Activated T-helper 9 cell treated with anti-CD3 and anti-CD28 coated beads, Interleukin-2, amount 50 U/mL, for 16 hours (primary cell): ENCODE data around the gene CBLL1.

Experiments used
- DNase-seq: peaks from one replicate; pipeline ENCODE4 v3.0.0-alpha.2; 2020; ENCODE audit warnings: low read depth

Gene CBLL1

DNA sequence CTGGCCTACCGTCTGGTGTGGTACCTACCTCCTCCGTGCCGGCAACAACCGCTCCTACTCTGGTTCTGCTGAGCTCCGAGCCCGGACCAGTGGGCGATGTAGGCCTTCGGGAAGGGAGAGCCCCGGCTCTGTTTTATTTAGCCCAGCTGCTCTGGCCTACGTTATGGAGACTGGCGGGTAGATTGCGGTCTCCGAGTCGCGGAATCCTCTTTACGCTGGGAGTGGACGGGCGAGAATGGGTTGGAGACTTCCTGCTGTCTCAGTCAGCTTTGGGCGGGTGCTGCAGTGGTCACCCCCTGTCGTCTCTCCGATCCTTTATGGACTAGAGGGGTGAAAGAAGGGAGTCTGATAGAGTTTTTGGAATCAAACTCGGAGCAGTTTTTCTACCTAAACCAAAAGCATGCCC lies 406 bp downstream of the CBLL1 start:
- no peak for DNase-seq

DNA sequence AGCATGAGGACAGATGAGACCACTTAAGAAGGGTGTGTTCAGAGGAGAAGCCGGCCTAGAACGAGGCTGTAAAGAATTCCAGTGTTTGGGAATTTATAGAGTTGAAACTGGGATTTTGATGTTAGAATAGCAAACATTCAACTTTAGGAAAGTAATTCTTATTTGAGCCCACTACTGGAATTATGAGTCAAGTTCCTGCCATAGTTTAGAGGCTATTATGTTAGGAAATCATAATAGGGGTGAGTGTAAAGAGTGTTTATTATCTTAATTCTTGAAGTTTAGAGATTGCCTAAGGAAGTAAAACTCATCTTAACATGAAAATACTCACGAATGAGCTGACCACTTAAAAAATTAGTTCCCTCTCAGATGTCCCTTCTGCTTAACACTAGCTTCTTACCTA lies 2.1 kb downstream of the CBLL1 start:
- no peak for DNase-seq

DNA sequence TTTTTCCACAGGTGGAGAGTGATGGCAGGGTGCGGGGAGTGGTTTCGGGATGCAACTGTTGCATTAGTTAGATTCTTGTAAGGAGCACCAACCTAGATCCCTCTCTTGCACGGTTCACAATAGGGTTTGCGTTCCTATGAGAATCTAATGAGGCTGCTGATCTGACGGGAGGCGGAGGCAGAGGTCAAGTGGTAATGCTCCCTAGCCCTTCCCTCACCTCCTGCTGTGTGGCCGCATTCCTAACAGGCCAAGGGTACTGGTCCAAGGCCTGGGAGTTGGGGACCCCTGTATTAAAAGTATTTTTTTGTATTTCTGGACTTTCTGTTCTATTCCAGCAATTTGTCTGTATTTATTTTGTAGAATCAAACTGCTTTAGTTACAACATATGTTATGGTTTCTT lies 7.2 kb downstream of the CBLL1 start:
- DNase-seq = no peak

DNA sequence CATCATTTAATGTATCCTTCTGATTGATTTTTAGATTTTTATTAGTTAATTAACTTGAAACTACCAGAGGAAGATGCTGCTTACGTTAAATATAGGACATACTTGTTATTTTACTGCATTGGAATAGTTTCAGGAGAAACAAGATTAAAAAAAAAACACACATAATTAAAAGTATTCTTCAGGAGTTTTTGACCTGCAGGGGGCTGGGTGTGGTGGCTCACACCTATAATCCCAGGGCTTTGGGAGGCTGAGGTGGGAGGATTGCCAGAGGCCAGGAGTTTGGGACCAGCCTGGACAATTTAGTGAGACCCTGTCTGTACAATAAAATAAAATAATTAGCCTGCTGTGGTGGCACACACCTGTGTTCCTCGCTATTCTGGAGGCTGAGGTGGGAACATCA lies 10.7 kb downstream of the CBLL1 start:
- no peak for DNase-seq

DNA sequence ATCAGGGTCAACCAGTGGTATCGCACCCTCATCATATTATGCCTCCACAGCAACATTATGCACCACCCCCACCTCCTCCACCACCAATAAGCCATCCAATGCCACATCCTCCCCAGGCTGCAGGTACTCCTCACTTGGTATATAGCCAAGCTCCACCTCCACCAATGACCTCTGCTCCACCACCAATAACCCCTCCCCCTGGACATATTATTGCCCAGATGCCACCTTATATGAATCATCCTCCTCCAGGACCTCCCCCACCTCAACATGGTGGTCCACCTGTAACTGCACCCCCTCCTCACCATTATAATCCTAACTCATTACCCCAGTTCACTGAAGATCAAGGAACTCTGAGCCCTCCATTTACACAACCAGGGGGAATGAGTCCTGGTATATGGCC lies 14.7 kb downstream of the CBLL1 start:
- no peak for DNase-seq

DNA sequence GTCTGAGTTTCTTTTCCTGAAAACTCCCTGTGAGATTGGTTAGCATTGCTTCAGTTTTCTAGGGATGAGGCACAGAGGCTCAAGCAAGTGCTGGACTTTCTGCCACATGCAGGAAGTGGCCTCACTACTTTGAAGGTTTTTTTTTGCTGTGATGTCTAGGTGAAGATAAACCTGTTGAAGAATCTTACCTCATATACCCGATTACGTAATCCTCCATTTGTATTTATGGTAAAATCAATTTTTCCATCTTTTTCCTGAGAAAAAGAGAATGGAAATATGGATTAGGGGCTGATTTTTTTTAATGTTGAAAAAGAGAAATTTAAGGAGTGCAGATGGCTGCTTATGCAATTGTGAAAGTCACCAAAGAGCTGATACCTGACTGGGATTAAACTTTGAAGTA lies 23.4 kb downstream of the CBLL1 start:
- no peak for DNase-seq

DNA sequence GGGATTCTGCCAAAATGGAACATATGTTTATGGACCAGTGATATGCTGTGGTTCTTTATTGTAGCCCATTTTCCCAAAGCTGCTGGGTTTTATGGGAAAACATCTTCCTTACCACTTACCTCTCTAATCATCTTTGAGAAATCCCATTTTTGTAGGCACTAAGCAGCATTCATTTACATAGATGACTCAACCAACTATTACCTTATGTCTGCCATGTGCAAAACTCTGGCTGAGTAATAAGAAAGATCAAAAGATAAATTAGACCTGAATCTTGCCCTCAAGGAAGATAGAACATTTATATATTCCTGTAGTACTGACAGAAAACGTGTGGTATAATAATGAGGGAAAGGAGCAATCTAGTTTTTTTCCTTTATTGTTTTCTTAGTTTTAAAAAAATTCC lies 24.3 kb downstream of the CBLL1 start:
- DNase-seq = no peak

DNA sequence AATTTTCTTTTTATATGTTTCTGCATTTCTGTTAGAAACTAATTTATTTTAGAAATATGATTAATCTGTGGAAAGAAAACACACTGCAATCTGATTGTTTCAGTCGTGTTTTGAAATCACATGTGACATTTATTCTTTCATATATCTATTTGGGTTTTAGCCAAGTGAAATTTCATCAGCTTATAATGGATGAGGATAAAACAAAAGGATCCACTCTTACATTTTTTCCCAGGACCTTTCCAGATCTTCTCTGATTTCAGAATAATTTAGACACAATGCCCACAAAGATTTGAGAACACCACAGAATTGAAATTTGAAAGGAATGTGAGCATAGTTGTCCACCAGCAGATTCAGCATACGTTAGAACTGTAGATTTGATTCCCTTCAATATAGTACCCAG lies 29.1 kb downstream of the CBLL1 start:
- DNase-seq = no peak

DNA sequence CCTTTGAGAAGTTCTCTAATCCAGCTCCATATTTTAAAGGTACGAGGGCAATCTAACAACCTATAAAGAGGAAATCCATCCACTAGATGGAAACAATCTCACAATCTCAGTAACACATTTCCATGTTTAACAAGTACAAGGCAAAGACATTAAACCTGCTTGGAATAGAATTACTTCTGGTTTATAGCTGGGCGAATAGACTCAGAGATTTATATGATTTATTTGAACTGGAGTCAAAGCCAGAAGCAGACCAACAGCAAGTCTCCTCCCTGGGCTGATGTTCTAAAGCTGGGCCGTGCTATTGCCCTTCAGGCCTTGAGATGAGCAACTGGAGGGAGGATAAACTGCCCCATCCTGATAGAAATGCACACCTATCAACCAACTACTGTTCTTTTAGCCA lies 33.8 kb downstream of the CBLL1 start:
- no peak for DNase-seq

DNA sequence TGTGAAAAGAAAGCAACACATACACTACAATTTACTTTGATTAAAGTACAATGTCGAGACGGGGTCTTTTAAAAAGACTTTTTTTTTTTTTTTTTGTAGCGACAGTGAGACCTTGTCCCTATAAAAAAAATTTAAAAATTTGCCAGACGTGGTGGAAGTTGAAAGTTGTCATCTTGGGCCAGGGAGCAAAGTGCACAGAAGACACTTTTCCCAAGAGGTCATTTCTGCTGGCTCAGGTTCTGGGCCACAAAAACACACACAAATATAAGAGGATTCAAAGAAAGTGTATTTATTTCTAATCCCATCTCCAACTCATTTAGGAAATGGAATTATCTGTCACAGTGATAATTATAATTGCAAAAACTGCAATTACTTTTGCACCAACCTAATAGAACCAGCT lies 34.3 kb downstream of the CBLL1 start:
- DNase-seq = no peak

DNA sequence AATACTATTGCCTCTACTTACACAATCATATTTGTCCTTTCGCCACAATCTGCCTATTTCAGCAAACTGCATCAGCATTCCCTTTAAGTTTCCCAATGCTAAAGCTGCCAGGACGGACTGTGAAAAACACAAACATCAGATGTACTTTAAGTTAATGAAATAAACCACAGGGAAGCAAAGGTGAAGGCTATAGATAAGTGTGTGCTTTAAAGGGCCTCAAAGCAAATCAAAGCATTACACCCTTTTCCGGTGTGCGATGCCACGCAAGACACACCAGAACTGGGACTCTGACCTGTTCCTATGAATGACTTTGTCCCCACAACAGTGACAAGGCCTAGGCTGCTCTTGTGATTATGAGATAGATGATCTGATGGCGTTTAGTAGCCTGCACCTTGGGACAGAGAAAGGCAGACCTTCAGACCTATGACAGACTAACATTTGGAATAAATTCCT lies 35.7 kb downstream of the CBLL1 start:
- no peak for DNase-seq

DNA sequence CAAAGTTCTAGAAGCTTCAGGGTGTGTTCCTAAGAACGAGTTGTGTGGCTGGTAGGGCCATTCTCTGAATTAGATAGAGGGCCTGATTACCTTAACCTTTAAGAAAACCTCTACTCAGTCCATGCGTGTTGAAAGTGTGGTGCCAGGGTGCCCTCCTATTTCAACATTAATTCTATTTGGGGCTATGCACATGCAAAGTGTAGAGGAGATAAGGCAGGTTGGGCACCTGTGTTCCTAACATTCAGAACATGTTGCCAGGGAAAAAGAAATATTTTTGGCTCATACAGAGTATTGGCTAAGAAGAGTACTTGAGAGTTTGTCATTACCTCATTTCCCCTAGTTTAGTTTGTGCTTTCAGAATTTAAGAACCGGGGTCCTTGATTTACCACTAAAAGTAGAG lies 38.4 kb downstream of the CBLL1 start:
- no peak for DNase-seq

DNA sequence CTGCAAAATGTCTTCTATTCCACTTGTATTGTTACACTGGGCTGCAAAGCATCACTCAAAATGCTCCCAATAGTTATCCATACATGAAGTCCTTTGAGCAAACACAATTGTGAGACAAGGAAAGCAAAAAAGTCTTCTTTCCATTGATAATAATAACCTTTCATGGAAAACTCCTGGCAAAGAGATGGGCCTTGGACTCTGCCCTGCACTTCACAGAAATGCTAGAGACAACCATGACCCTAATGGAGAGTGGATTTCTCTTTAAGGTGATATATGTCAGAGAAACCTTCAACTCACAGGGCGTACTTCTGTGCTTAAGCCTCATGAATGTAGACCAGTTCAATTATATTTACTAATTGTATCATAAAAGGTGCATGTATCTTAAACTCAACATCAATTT lies 39.7 kb downstream of the CBLL1 start:
- DNase-seq = no peak

DNA sequence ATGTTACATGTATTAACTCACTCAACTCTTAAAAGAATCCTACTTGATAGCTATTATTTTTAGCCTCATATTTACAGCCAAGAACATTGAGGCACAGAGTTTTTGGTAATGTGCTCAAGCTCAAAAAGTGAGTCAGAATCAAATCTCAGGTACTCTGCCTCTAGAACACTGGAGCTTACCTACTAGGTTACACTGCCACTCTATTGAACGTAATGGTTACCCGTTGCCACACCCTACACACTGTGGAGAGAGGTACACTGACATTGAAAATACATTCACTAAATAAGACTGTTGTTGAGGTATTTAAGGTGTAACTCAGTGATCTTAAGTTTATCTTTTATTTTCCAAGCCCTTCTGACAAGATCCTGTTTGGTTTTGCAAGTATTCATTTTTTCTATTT lies 41.2 kb downstream of the CBLL1 start:
- DNase-seq = no peak

DNA sequence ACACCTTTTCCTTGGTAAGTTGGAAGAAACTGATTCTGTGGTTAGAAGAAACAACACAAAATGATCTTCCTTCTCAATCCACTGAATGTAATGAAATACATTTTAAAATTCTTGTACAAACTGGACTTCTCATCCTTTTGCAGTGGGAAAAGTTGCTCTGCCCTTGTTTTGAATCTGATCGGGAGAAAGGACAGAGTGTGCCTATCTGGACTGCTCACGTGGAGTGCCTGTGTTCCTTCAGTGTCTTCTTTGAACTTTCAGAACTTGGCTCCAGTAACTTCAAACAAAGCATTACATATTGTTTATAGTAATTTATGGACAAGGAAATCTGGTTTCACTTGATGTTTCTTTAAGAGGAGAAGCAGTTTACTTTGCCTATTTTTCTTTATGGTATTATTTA lies 42.0 kb downstream of the CBLL1 start:
- DNase-seq = no peak

DNA sequence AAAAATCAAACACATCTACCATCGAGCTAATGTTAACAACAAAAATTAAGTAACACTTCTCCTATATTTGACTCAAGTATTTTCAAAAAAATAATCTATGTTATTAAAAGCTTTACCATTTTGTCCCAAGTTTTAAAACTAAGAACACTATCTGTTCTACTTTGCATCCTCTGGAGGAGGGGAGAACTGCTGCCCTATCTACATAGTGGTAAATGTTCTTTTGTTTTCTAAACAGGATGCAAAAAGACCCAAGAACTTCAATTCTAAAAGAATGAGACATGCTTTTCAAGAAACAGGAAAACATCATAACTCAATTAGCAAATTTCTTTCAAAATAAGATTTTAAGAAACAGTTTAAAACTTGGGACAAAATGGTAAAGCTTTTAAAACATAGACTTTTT lies 44.3 kb downstream of the CBLL1 start:
- no peak for DNase-seq

DNA sequence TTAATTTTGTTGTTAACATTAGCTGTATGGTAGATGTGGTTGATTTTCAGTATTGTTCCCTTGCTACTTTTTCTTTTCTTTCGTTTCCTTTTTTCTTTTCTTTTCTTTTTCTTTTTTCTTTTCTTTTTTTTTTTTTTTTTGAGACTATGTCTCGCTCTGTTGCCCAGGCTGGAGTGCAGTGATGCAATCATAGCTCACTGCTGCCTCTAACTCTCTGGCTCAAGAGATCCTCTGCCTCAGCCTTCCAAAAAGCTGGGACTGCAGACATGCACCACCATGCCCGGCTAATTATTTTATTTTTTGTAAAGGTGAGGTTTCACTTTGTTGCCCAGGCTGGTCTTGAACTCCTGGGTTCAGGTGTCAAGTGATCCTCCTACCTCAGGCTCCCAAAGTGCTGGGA lies 44.7 kb downstream of the CBLL1 start:
- DNase-seq = no peak

DNA sequence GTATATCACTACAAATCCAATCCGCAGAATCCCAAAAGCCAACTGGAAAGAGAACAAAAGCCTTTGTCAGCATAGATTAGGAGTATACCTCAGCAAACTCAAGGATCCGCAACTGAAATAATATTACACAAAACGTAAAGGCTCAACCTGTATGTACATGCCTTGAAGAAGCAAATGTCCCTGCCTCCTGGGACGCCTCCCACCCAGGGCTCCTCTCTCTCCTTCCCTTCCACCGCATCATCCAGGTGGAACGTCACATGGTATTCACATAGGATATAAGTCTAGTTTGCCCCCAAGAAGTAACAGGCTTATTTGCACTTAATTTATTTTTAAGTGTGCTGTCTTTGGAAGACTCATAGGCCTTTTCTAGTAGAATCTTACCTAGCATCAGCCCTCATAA lies 45.7 kb downstream of the CBLL1 start:
- DNase-seq = no peak

DNA sequence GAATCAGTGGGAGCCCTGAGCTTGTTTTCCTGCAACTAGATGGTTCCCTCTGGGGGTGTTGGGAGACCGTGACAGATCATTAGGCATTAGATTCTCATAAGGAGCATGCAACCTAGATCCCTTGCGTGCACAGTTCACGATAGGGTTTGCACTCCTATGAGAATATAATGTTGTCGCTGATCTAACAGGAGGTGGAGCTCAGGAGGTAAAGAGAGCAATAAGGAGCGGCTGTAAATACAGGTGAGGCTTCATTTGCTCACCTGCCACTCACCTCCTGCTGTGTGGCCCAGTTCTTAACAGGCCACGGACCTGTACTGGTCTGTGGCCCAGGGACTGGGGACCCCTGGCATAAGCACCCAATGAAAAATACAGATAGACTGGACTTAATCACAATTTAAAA lies 48.4 kb downstream of the CBLL1 start:
- no peak for DNase-seq

DNA sequence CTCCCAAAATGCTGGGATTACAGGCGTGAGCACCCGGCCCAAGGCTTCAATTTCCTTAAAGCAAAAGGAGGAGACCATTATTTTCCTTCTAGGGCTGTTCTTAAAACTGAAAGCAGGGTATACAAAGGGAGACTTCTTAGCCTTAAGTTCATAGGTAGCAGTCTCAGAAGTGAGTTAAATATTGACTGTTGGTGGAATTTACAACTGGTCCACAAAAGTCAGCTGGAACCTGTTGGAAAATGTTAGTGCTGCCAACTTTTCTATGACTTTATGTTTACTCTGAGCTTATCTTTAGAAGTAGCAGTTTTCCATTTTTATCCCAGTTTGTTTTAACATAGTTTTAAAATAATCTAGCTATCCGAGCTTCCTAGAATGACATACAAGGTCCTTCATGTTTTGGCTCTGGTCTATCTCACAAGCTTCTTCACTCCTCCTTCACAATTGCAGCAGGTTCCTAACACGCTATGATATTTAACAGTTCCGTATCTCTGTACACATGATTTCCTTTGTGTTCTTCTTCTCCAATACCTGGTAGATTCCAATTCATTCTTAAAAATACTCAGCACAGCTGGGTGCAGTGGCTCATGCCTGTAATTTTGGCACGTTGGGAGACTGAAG lies 55.8 kb downstream of the CBLL1 start:
- DNase-seq = no peak

DNA sequence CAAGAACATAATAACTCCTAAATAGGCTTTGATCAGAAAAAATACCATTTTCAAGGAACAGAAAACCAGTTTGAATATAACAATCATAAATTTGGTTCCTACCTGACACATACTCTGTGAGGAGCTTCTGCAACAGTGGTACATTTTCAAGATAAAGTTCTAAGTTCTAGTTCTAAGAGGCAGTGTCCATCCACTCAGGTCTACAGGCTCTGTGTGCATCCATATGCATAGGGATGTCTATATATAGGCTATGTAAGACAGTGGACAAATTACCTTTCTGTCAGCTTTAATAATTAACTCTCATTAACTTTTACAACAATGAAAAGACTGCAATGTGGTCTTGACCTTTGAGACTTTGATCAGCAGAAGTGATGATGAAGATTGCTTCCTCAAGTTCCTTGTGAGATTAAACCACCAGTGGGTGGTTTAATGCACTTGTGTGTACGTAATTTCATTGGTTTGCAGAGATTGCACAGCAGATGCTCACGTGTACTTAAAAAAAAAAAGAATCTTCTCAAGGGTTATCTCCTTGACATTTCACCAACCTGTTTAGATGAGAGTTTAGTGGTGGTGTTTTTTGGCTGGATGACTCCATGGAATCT lies 59.2 kb downstream of the CBLL1 start, which contains the start of gene SLC26A3:
Gene SLC26A3 (minus strand): TSS at position 215 of the 602 bp plus-strand sequence. CDS start 8,714 bp downstream, outside the sequence.
- DNase-seq = no peak

DNA sequence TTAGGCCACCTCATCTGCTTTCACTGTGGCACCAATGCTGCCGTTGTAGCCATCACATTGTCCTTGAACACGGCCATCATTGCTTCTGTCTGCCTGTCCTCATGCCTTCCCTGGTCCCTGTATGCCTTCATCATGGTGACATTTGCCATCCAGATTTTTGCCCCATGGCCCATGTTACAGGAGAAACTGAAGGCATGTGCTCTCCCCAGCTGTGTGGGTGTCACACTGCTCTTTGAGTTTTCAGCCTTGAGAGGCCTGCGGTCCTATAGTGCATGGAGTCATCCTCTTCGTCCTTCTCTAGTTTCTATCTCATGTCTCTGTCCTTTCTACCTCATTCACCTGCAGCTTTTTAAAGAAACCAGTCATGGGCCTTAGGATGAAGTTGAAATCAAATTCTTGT lies 65.2 kb downstream of the CBLL1 start:
- DNase-seq = no peak

DNA sequence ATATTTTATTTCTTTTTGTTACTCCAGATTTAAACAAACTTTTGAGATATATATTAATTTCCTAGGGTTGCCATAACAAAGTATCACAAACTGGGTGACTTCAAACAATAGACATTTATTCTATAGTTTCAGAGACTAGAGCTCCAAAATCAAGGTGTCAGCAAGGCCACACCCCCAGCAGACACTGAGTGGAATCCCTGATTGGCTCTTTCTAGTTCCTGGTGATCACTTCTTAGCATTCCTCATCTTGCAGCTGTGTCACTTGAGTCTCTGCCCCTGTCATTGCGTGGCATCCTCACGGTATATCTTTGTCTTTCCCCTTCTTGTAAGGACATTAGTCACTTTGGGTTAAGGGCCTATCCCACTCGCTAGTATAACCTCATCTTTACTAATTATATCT lies 66.7 kb downstream of the CBLL1 start:
- no peak for DNase-seq
